ENCODE results near the gene NT5C. TPM values are rescaled to one million over a fixed set of nuclear protein-coding genes. Genes with fewer than 3 reads are reported as not detected.

Gene NT5C
- total RNA-seq, 4 donors from 2014 or later, result 74.5 to 121 (median 99.6) TPM

- ATAC-seq, result no peak
- TF ChIP-seq POLR2A (IDR thresholded peaks at IDR 0.05) (no peak), EP300 (IDR thresholded peaks at IDR 0.05) (no peak), POLR2AphosphoS5 (IDR thresholded peaks at IDR 0.05) (no peak), CTCF (IDR thresholded peaks at IDR 0.05) (no peak)
- WGBS, 2 donors (ENCODE audit: low coverage in 1 of 2), result no CpG with 5 or more reads among the region's 2 CpGs
Observed at GRCh38 chr17:75108193-75108592, 23.3 kb downstream of the NT5C start.

GRCh38 chr17:75105126-75106080 lies 26.1 kb downstream of the NT5C start:
- Histone ChIP-seq H3K27me3 (no peaks in the 10 kb centered on the region), H3K36me3 (peaks cover 0 to 2% of the 10 kb centered on the region in 2 donors), H3K4me1 (peaks cover 0 to 14% (median 6%) of the 10 kb centered on the region in 3 donors), H3K27ac (no peak overlapping the region), H3K9me3 (no peaks in the 10 kb centered on the region), H3K4me3 (no peak overlapping the region)
- ATAC-seq, result peak; percentile 25
- 39 to 80% methylated on average over 2 to 8 of the region's 20 CpGs for WGBS, 2 donors (ENCODE audit: low coverage in 1 of 2)
- TF ChIP-seq CTCF (IDR thresholded peaks at IDR 0.05), result peak in 3 of 4 experiments; percentile 47 to 68 (median 64)
- TF ChIP-seq POLR2A (IDR thresholded peaks at IDR 0.05), result no peak

More at GRCh38 chr17:75108193-75108592, 23.3 kb downstream of the NT5C start:
- Histone ChIP-seq H3K4me1 (peaks cover 0 to 34% (median 15%) of the 10 kb centered on the region in 3 donors), H3K36me3 (no peaks in the 10 kb centered on the region), H3K4me3 (no peak overlapping the region), H3K27ac (no peak overlapping the region), H3K27me3 (no peaks in the 10 kb centered on the region), H3K9me3 (no peaks in the 10 kb centered on the region)

- H3K4me3 ChIP-seq, result no peak overlapping the region
- 80% methylated on average over 5 of the region's 14 CpGs; no CpG with 5 or more reads in 1 of the 2 donors for WGBS, 2 donors (ENCODE audit: low coverage in 1 of 2)
- no peak for TF ChIP-seq CTCF (IDR thresholded peaks at IDR 0.05)
- TF ChIP-seq EP300 (IDR thresholded peaks at IDR 0.05), result no peak
- no peak for TF ChIP-seq POLR2AphosphoS5 (IDR thresholded peaks at IDR 0.05)
- TF ChIP-seq POLR2A (IDR thresholded peaks at IDR 0.05), result no peak
- no peak for ATAC-seq
- H3K27me3 ChIP-seq, result no peaks in the 10 kb centered on the region
- H3K27ac ChIP-seq, result no peak overlapping the region
- peaks cover 0 to 2% (median 0%) of the 10 kb centered on the region in 3 donors for H3K4me1 ChIP-seq
- H3K9me3 ChIP-seq, result no peaks in the 10 kb centered on the region
- peaks cover 0 to 12% of the 10 kb centered on the region in 2 donors for H3K36me3 ChIP-seq
Observed at GRCh38 chr17:75103601-75104554, 27.7 kb downstream of the NT5C start.

GRCh38 chr17:75102385-75102821 lies 29.1 kb downstream of the NT5C start:
- Histone ChIP-seq H3K9me3 (no peaks in the 10 kb centered on the region), H3K27ac (no peak overlapping the region), H3K36me3 (peaks cover 0 to 21% of the 10 kb centered on the region in 2 donors), H3K27me3 (no peaks in the 10 kb centered on the region), H3K4me3 (no peak overlapping the region), H3K4me1 (no peaks in the 10 kb centered on the region)
- no peak for ATAC-seq
- TF ChIP-seq EP300 (IDR thresholded peaks at IDR 0.05), result no peak
- no peak for TF ChIP-seq POLR2A (IDR thresholded peaks at IDR 0.05)
- TF ChIP-seq POLR2AphosphoS5 (IDR thresholded peaks at IDR 0.05), result no peak
- no peak for TF ChIP-seq CTCF (IDR thresholded peaks at IDR 0.05)
- 31 to 35% methylated on average over 3 to 11 of the region's 12 CpGs for WGBS, 2 donors (ENCODE audit: low coverage in 1 of 2)

Measured in gastroesophageal sphincter (tissue), 4 donors.